ENCODE measurements around the gene RNASE12.
"Not testable (repeated sequence)": the region's sequence is repeated elsewhere in the genome, so short reads cannot be mapped to it uniquely, and the experiment has no call there.

RNASE12 gene

GRCh38 chr14:20578784-20579502 lies 12.2 kb downstream of the RNASE12 start:
- FAIRE-seq = no peak

GRCh38 chr14:20578325-20578724 lies 12.9 kb downstream of the RNASE12 start:
- FAIRE-seq = no peak

GRCh38 chr14:20572382-20572990 lies 18.7 kb downstream of the RNASE12 start:
- not testable (repeated sequence) for FAIRE-seq

DNA sequence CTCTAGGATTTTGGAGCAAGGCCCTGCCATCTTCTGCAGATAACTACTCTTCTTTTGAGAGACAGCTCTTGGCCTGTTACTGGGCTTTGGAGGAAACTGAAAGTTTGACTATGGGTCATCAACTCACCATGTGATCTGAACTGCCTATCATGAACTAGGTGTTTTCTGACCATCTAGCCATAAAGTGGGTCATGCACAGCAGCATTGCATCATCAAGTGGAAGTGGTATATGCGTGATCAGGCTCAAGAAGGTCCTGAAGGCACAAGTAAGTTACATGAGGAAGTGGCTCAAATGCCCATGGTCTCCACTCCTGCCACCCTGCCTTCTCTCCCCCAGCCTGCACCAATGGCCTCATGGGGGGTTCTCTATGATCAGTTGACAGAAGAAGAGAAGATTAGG lies 20.5 kb downstream of the RNASE12 start:
- not testable (repeated sequence) for FAIRE-seq

GRCh38 chr14:20569865-20570264 lies 21.3 kb downstream of the RNASE12 start:
- FAIRE-seq = not testable (repeated sequence)

DNA sequence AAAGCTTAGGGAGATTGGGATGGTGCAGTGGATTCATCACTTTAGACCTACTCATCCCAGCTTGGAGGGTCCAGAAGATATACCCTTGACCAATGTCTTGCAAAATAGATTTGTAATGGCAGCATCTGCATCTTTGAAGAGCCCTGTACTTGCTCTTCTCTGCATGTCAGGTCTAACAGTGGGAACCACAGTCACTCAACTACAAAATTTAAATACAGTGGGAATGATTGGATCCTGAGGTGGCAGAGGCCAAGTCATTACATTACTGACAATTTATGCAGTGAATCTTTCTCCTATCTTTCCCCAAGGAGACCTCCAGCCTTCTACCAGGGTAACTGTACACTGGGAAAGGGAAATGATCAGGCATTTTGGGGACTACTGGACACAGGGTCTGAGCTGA lies 22.1 kb downstream of the RNASE12 start:
- FAIRE-seq = no peak

- FAIRE-seq = no peak
These were observed 22.8 kb downstream of the RNASE12 start for GRCh38 chr14:20568393-20568792.

- not testable (repeated sequence) for FAIRE-seq
These were observed 24.0 kb downstream of the RNASE12 start for GRCh38 chr14:20567199-20567598.

DNA sequence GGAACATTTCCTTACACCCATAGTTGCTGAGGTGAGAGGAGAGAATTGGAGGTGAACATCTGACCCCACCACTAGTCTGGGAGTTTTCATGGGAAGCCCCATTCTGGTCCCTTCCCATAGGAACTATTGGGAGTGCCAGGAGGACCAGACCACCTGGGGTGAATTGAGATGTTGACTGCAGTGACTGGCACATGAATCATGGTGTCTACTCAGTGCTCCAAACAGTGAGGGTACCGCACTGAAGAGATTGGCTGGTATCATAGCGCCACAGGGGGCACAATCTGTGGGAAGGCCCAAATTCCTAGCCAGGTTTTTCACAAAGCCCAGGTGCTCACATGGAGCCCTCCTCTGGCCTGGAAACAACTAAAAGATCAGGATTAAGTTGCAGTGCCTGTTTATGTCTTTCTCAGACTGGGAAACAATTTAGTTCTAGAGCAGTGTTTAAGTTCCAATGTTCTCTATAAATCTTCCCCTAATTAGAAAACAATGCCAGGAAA lies 26.6 kb downstream of the RNASE12 start:
- FAIRE-seq = no peak

DNA sequence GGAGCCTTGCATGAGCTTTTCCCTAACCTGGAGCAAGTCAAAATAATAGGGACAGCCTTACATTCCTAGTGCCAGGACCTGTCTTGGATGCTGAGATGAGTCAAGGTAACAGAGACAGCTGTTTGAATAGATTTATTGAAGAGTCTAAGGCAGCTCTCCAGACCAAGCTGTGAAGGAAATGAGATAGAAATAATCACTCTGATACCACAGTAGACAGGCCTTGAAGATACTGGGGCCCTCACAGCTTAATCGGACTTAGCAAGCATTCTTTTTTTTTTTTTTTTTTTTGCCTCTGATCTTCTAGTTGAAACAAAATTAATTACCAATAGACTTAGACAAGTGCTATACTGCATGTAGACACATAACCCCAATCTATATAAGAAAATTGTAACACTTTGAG lies 27.2 kb downstream of the RNASE12 start:
- FAIRE-seq = no peak

DNA sequence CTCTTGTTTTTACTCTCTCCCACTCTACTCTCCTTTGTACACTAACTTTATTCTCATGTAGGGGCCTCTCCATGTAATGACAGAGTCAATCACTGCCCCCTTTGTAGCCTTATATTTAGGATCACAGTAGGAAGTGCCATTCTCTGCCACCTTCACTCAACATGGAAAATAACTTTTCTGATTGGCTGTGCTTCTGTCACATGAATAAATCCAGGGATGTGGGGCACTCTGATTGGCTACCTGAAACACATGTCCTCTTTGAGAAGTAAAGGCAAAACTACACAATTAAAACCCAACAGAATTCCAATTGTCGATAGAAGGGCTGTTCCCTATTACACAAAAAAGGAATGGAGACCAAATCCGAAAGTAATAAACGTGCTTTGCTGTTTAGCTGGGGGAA lies 30.2 kb downstream of the RNASE12 start, which contains the start of gene RNASE9:
Gene RNASE9, minus strand, starts transcription at position 87 of the 400 bp plus-strand sequence.
- FAIRE-seq = no peak

DNA sequence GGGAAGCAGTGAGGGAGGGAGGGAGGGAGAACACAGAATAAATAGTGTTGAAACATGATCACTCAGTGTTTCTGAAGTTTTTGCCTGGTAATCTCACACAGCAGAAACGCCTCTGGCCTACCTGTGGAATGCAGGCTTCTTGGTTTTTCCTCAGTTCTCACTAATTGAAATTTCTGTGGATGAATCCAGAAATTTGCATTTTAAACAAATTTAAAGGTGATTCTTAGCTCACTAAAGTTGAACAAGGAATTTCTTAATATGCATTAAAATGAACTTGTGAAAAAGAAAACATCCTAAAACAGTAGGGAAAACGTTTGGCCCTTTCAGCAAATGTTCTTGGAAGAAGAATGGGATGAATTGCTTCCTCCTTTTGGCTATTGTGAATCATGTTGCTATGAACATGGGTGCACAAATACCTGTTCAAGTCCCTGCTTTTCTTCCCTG lies 31.7 kb downstream of the RNASE12 start:
- no peak for FAIRE-seq

- no peak for FAIRE-seq
These were observed 34.0 kb downstream of the RNASE12 start for GRCh38 chr14:20557212-20557542.

DNA sequence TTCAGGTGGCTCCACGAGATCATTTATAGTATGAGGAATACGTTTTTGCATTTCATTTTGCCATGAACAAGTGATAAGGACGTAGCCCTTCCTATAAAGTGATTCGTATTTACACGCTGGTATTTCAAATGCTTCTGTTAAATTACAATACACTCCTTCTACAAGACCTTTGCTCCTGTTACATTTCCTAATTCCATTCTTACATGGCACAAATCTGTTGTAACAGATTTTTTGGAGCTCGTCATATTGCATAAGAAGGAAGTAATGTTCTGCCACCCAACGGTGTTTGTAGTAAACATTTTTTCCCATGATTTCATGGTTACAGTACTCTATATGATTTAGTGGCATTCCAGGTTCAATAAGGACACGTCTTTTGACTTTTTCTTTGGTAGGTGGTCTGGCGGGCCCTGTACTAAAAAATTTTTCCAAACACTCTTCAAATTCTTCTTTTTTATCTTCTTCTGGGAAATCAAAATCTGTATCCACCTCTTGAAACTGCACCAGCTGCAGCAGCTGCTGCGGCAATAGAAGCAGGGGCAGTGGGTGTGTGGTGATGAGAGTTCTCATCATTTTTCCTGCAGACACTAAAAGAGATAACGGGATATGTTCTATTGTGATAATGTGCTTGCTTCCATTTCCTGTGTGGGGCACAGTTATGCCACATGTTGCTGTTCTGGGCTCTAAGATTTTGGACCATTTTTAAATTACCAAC lies 34.5 kb downstream of the RNASE12 start:
- FAIRE-seq = no peak

GRCh38 chr14:20555845-20556244 lies 35.3 kb downstream of the RNASE12 start:
- no peak for FAIRE-seq

- FAIRE-seq = no peak
These were observed 38.2 kb downstream of the RNASE12 start for GRCh38 chr14:20553024-20553423.

DNA sequence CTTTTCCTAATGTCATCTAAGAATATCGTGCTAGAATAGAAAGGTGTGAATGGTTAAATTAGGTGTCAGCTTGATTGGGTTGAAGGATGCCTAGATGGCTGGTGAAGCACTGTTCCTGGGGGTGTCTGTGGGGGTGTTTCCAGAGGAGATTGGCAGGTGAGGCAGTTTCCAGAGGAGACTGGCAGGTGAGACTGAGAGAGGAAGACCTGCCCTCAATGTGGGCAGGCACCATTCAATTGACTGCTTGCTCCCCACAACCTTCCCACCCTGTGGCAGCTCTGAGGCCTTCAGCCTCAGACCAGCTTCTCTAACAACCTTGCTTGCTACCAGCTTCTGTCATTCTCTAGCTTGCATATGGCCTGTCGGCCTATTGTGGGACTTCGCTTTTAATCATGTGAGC lies 39.6 kb downstream of the RNASE12 start:
- FAIRE-seq = no peak

GRCh38 chr14:20550926-20551325 lies 40.2 kb downstream of the RNASE12 start:
- no peak for FAIRE-seq

- no peak for FAIRE-seq
These were observed 42.6 kb downstream of the RNASE12 start for GRCh38 chr14:20548414-20549158.

DNA sequence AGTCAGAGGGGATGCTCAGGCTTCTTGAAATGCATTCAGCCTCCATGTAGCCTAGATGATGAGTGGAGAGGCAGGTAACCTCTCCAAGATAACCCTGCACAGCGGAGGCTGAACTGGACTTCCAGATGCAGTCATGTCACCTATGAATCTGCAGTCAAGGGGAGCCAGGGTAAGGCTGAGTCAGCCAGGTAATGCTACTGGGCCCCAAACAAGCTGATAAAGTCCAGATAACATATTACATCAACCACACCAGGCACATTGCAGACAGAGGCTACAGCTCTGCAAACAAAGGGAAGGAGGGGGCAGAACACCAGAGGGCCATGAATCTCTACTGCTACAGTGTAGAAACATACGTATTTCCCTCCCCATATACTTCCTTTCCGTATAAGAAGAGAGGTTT lies 44.3 kb downstream of the RNASE12 start:
- no peak for FAIRE-seq
